GM19397 (cell line): ENCODE data around the gene MSI1.

Source experiments
- ATAC-seq: cut with Tn5 transposase; IDR thresholded peaks from one replicate; pipeline ENCODE4 v1.9.1; 2021; ENCODE audit warnings: mild to moderate bottlenecking, moderate library complexity; ENCODE audit not compliant: unreplicated experiment

MSI1 gene

DNA sequence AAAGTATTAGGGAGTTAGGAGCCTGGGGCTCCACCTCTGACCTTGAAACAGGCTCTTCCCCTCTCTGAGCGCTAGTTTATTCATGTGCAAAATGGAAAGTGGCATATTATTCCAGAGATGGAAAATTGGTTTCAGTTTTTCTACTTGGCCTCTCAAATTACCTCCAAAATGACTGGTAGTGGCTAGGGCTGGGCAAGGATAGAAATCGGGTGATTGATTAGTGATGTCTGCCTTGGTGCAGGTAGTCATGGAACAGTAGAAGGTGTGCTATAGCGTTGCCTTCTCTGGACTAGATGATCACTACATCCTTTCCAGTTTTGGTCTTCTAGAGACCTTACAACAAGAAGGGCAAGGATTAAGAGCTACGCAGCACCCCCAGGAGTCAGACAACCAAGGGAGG lies 8.6 kb upstream of the MSI1 start:
- no peak for ATAC-seq

GRCh38 chr12:120376934-120377572 lies 8.1 kb upstream of the MSI1 start:
- no peak for ATAC-seq

DNA sequence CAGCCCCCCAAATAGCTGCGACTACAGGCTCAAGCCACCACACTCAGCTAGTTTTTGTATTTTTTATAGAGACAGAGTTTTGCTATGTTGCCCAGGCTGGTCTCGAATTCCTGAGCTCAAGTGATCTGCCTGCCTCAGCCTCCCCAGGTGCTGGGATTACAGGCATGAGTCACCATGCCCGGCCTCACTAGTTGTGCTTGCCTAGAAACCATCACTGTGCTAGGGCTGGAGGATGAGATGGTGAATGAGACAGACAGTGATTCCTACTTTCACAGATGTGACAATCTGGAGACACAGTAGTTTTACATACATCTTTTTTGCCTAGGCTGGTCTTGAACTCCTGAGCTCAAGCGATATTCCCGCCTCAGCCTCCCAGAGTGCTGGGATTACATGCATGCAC lies 7.5 kb upstream of the MSI1 start:
- no peak for ATAC-seq

GRCh38 chr12:120376009-120376408 lies 7.0 kb upstream of the MSI1 start:
- no peak for ATAC-seq

- ATAC-seq, result no peak
Measured at GRCh38 chr12:120373683-120374082, 4.7 kb upstream of the MSI1 start.

DNA sequence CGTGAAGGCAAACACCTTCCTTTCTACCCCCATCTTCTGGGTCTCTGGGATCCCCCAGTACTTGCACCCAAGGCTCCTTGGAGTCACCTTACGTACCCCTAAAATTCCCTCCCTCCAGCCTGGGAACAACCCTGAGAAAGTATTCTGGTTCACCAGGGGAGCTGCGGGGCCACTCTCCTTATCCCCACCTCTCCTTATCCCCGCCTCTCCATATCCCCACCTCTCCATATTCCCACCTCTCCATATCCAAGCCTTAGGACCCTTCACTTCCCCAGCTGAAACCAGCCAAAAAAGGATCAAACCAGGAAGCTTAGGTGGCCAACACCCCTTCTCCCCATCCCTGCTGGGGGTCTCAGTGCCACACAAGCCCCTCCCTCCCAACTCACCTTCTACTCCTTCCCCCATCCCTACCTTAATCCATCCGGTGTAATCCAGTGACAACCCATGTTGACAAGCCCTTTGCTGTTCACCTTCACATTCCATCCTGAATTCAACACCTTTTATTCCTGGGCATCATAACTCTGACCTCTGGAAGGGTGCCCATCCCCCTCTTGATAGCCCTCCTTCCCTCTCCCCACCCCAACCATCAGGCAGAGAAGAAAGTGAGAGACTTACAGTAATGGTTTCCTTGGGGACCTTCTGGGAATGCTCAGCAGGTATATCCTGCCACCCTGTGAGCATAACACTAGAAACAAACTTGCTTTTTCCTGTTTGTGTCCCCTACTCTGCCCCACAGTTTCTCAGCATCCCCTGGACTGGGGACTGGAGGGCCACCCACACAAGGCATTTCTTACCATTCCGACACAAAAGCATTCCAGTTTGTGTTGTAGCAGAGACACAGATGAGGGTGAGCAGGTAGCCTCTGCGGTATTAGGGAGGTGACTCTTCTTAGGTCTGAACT lies 1.6 kb upstream of the MSI1 start:
- ATAC-seq, result no peak

GRCh38 chr12:120369603-120370342 lies 809 bp upstream of the MSI1 start:
- ATAC-seq, result no peak

- ATAC-seq, result no peak
Measured at GRCh38 chr12:120367924-120368788, 808 bp downstream of the MSI1 start.

GRCh38 chr12:120367233-120367923 lies 1.6 kb downstream of the MSI1 start:
- no peak for ATAC-seq

DNA sequence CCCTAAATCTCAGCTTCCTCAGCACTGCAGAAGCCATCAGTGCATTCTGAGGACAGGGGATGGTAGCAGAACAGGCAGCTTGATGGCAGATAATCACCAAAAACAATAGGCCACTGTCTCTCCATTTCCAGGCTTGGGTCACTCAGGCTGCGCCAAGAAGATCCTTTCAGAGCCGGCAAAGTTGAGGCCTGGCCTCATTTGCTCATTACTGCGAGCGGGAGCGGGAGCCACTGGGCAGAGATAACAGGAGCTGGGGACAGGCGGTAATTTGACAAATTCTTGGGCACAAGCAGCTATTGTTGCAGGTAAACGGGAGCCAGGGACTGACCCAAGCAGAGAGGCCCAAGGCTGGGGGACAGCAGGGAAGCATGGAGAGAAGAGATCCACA lies 2.1 kb downstream of the MSI1 start:
- ATAC-seq, result no peak

GRCh38 chr12:120366341-120366705 lies 2.6 kb downstream of the MSI1 start:
- ATAC-seq, result no peak

GRCh38 chr12:120365675-120366340 lies 3.2 kb downstream of the MSI1 start:
- no peak for ATAC-seq

DNA sequence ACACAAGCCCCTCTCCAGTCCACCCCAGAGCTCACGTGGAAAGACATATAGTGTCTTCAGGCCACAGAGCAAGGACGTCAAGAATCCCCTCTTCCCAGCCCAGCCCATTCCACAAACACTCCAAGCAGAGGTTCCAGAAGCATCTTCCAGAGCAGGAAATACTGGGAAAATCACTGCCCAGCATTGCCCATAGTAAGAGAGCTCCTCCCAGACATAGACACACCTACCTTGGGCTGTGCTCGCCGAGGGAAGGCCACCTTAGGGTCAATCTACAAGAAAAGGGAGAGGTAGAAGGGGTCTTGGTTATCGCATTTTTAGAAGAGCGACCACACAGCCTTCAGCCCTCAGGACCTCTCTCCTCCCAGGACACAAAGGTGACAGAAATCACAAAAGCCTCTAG lies 4.5 kb downstream of the MSI1 start:
- ATAC-seq, result no peak

- no peak for ATAC-seq
Measured at GRCh38 chr12:120363274-120363855, 5.6 kb downstream of the MSI1 start.

GRCh38 chr12:120362516-120363273 lies 6.3 kb downstream of the MSI1 start:
- ATAC-seq, result no peak

GRCh38 chr12:120361506-120362208 lies 7.3 kb downstream of the MSI1 start:
- ATAC-seq, result no peak

DNA sequence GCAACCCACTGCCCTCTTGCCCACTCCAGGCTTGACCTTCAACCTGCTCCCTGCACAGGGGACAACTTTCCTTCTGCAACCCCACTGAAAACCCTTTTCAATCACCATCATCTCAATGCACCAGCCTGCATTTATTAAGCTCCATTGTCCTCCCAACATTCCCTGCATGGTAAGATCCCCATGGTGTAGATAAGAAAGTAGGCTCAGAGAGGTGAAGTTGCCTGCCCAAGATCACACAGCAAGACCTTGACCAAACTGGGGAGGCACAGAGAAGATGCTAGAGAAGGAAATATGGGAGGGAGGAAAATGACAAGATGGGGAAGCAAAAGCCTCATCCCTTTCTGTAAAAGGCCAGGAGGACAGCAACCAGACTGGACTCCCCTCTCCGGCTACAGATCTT lies 9.8 kb downstream of the MSI1 start:
- no peak for ATAC-seq
